ENCODE data around the gene TMCC1. TPM values are rescaled to one million over a fixed set of nuclear protein-coding genes. Genes with fewer than 3 reads are reported as not detected.

TMCC1 gene
- total and polyA plus RNA-seq, 11 donors = 9.6 to 38.3 (median 22.6) TPM

DNA sequence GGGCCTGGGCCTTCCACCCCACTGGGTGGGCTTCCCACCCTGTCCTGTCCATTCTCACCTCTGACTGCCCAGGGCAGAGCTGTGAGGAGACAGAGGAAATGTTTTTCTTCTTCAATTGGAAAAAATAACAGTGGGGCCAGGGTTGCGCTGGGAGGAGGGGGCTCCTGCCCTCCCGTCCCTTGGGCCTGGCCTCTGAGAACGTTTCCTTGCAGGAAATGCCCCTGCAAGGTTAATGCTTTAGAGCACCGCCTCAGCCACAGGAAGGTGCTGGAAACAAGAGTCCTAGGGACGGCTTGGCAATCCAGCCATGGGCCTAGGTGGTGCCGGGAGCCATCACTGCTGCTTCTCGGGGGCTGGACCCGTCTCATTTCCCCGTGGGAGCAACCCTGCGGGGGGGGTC is 283.2 kb downstream of the TMCC1 start:
- peaks cover 0 to 10% (median 0%) of the 10 kb centered on the region in 9 donors for H3K27me3 ChIP-seq
- no peaks in the 10 kb centered on the region for H3K36me3 ChIP-seq
- peak overlapping the region; percentile 4 to 98 (median 92) for H3K27ac ChIP-seq
- H3K4me1 ChIP-seq = peaks cover 23 to 83% (median 64%) of the 10 kb centered on the region in 12 donors
- TF ChIP-seq, protein P1, sequence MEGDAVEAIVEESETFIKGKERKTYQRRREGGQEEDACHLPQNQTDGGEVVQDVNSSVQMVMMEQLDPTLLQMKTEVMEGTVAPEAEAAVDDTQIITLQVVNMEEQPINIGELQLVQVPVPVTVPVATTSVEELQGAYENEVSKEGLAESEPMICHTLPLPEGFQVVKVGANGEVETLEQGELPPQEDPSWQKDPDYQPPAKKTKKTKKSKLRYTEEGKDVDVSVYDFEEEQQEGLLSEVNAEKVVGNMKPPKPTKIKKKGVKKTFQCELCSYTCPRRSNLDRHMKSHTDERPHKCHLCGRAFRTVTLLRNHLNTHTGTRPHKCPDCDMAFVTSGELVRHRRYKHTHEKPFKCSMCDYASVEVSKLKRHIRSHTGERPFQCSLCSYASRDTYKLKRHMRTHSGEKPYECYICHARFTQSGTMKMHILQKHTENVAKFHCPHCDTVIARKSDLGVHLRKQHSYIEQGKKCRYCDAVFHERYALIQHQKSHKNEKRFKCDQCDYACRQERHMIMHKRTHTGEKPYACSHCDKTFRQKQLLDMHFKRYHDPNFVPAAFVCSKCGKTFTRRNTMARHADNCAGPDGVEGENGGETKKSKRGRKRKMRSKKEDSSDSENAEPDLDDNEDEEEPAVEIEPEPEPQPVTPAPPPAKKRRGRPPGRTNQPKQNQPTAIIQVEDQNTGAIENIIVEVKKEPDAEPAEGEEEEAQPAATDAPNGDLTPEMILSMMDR (IDR thresholded peaks at IDR 0.05) = no peak
- no peak for TF ChIP-seq POLR2A (IDR thresholded peaks at IDR 0.05)
- no peak overlapping the region for H3K4me3 ChIP-seq
- intact Hi-C loops (cut with DNase I) = no loop called here
- ATAC-seq (no peak), DNase-seq (peak in 1 of 5 donors; percentile 25)
- 40 to 64% (median 49%) methylated on average over 10 of the region's 10 CpGs for WGBS, 4 donors
- H3K9me3 ChIP-seq = no peaks in the 10 kb centered on the region

DNA sequence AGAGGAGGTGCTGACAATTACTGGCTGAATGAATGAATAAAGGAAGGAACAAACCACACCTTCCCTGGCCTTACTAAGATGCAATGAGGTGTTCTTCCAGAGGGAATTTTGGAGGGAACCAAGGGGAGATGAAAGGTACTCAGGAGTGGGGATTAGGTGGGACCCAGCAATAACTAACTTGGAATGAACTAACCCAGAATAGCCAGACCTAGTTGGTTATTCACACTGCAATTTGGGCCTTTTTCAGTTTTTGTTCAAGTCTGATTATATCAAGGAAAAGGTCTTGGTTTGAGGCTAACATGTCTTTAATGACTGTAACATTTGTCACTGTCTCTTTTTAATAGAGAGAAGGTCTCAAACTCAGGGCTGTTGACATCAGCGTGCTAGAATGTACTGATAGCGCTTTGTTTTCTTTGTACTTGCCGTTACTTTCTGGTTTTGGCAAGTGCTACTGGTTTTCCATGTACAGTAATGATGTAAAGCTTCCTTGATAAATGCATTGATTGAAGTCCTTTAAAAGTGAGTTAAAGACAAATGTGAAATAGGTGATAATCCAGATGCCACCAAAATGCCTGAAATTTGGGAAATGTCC is 283.8 kb downstream of the TMCC1 start:
- TF ChIP-seq, protein P1 (IDR thresholded peaks at IDR 0.05) = no peak
- TF ChIP-seq POLR2A (IDR thresholded peaks at IDR 0.05) = no peak
- 12 to 24% (median 20%) methylated on average over 3 of the region's 3 CpGs for WGBS, 4 donors
- H3K36me3 ChIP-seq = no peaks in the 10 kb centered on the region
- ATAC-seq (no peak), DNase-seq (no peak)
- peaks cover 0 to 12% (median 3%) of the 10 kb centered on the region in 9 donors for H3K27me3 ChIP-seq
- no peaks in the 10 kb centered on the region for H3K9me3 ChIP-seq
- intact Hi-C loops (cut with DNase I) = loop anchor here in 7 of 10 donors (5.0 kb wide), 2 partner anchors 47 to 117 kb away; no protein-coding TSS in a partner anchor
- peaks cover 23 to 83% (median 59%) of the 10 kb centered on the region in 12 donors for H3K4me1 ChIP-seq
- no peak overlapping the region for H3K4me3 ChIP-seq
- H3K27ac ChIP-seq = peak overlapping the region in 11 of 12 donors; percentile 4 to 98 (median 94)

DNA sequence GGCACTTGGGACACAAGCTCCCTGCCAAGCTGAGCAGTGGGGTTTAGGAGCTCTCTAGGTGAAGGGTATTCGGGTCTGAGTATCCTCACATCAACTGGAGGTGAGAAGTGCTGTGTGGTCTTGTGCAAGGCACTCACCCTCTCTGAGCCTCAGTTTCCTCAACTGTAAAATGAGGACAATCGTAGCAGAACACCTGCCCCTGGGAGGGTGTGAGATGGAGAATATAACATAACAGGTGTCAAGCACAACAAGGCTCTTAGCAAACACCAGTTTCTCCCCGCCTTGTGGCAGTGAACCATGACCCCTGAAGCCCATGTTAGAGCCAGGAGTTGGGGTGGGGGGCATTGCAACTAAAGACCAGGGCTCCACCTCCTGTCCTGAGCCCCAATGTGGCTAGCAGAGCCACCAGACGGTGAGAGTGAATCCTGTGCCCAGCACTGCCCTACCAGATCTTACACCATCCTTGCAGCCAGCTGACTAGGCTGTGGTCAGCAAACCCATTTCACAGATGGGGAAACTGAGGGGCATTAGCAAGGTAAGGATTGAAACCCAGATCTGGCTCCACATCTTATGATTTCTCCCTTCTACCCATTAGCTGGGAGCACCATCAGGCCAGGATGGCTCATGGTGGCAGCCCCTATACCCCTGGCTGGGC is 284.4 kb downstream of the TMCC1 start:
- ATAC-seq (no peak), DNase-seq (peak in 1 of 5 donors; percentile 17)
- Histone ChIP-seq H3K4me3 (no peak overlapping the region), H3K27me3 (peaks cover 0 to 12% (median 3%) of the 10 kb centered on the region in 9 donors), H3K27ac (peak overlapping the region in 11 of 12 donors; percentile 88 to 98 (median 94)), H3K4me1 (peaks cover 23 to 81% (median 57%) of the 10 kb centered on the region in 12 donors), H3K36me3 (no peaks in the 10 kb centered on the region), H3K9me3 (no peaks in the 10 kb centered on the region)
- 77 to 87% (median 82%) methylated on average over 4 of the region's 4 CpGs for WGBS, 4 donors
- no peak for TF ChIP-seq POLR2A (IDR thresholded peaks at IDR 0.05)
- TF ChIP-seq, protein P1 (IDR thresholded peaks at IDR 0.05) = peak in 1 of 12 donors; percentile 1
- intact Hi-C loops (cut with DNase I) = loop anchor here in 7 of 10 donors (5.0 kb wide), 2 partner anchors 47 to 117 kb away; no protein-coding TSS in a partner anchor
